IMR-90 (cell line): ENCODE results near the gene TYR. TPM values are rescaled to one million over a fixed set of nuclear protein-coding genes. Genes with fewer than 3 reads are reported as not detected.
"Not testable (repeated sequence)": the region's sequence is repeated elsewhere in the genome, so short reads cannot be mapped to it uniquely, and the experiment has no call there.

ENCODE experiments used
- ATAC-seq: fragments of 200-7000 bp; cut with Tn5 transposase; 2 replicates; pipeline ENCODE4 v1.9.1; 2020; ENCODE audit warnings: low read depth, mild to moderate bottlenecking, moderate library complexity
- BruUV-seq: library from RNA; stranded (reverse); fragments of 400-500 nt; replicated peaks from 2 replicates; lab custom pipeline; 2021; lab: Mats Ljungman, UMichigan
- CTCF ChIA-PET: fragments of 300-600 bp; formaldehyde crosslinking; extraction: SDS; loops from one replicate; lab custom pipeline; 2021; ENCODE audit warnings: antibody characterized with exemption; lab: Yijun Ruan, JAX
- POLR2A ChIA-PET: fragments of 300-600 bp; sonication (Branson Sonifier 250); formaldehyde crosslinking; loops from one replicate; lab custom pipeline; 2022; ENCODE audit warnings: antibody characterized with exemption; ENCODE audit not compliant: unreplicated experiment; lab: Charles Lee
- DNase-seq: peaks from one replicate; pipeline ENCODE4 v3.0.0; 2013
- H2AFZ ChIP-seq: replicated peaks from 2 replicates; pipeline ENCODE3; 2013; ENCODE audit warnings: low read length, mild to moderate bottlenecking; ENCODE audit not compliant: poor library complexity
- H2AK5ac ChIP-seq: 2 replicates; pipeline ENCODE4 v1.6.1; 2013; ENCODE audit warnings: low read depth, low read length, inconsistent platforms
- H2AK9ac ChIP-seq: replicated peaks from 2 replicates; pipeline ENCODE3; 2013; ENCODE audit warnings: mild to moderate bottlenecking, low read depth, low read length, moderate library complexity; ENCODE audit not compliant: poor library complexity
- H2BK120ac ChIP-seq: 2 replicates; pipeline ENCODE4 v1.6.1; 2013; ENCODE audit warnings: low read depth, low read length, inconsistent platforms
- H2BK15ac ChIP-seq: 3 replicates; pipeline ENCODE4 v1.6.1; 2013; ENCODE audit warnings: low read depth, low read length, inconsistent platforms
- H2BK20ac ChIP-seq: 2 replicates; pipeline ENCODE4 v1.6.1; 2013; ENCODE audit warnings: low read depth, mild to moderate bottlenecking, inconsistent platforms, low read length, moderate library complexity
- H2BK5ac ChIP-seq: 2 replicates; pipeline ENCODE4 v1.6.1; 2013; ENCODE audit warnings: mild to moderate bottlenecking, low read depth, low read length, inconsistent platforms; ENCODE audit not compliant: poor library complexity, severe bottlenecking
- H3K14ac ChIP-seq: replicated peaks from 2 replicates; pipeline ENCODE4 v1.6.1; 2013; ENCODE audit warnings: low read depth, low read length, inconsistent platforms
- H3K18ac ChIP-seq: 2 replicates; pipeline ENCODE4 v1.6.1; 2013; ENCODE audit warnings: low read depth, low read length, control low read depth
- H3K23ac ChIP-seq: 2 replicates; pipeline ENCODE4 v1.6.1; 2013; ENCODE audit warnings: low read depth, low read length, inconsistent platforms
- H3K27ac ChIP-seq: 2 replicates; pipeline ENCODE4 v1.5.1; 2013; ENCODE audit warnings: mild to moderate bottlenecking, control low read depth, low read length; ENCODE audit not compliant: insufficient read depth
- H3K27me3 ChIP-seq: 2 replicates; pipeline ENCODE4 v1.6.1; 2013; ENCODE audit warnings: low read length; ENCODE audit not compliant: control insufficient read depth, insufficient read depth
- H3K36me3 ChIP-seq: 2 replicates; pipeline ENCODE4 v1.6.1; 2013; ENCODE audit warnings: low read length, mixed read lengths; ENCODE audit not compliant: control insufficient read depth, insufficient read depth
- H3K4ac ChIP-seq: 2 replicates; pipeline ENCODE4 v1.6.1; 2013; ENCODE audit warnings: low read depth, low read length, inconsistent platforms
- H3K4me1 ChIP-seq: 2 replicates; pipeline ENCODE4 v1.6.1; 2013; ENCODE audit warnings: low read length, mixed read lengths; ENCODE audit not compliant: control insufficient read depth, insufficient read depth
- H3K4me2 ChIP-seq: 2 replicates; pipeline ENCODE4 v1.6.1; 2013; ENCODE audit warnings: low read depth, mild to moderate bottlenecking, control low read depth, low read length, moderate library complexity
- H3K4me3 ChIP-seq: 2 replicates; pipeline ENCODE4 v1.5.1; 2013; ENCODE audit warnings: low read depth, mild to moderate bottlenecking, control low read depth, low read length, moderate library complexity; ENCODE audit not compliant: insufficient read depth
- H3K56ac ChIP-seq: 2 replicates; pipeline ENCODE4 v1.6.1; 2013; ENCODE audit warnings: low read length, inconsistent platforms; ENCODE audit not compliant: insufficient read depth; ENCODE audit errors: extremely low read depth
- H3K79me1 ChIP-seq, 2 experiments: 2 replicates each; pipeline ENCODE4 v1.6.1; 2013; ENCODE audit warnings: low read length in 2 of 2, inconsistent platforms in 1 of 2, low read depth in 1 of 2
- H3K9ac ChIP-seq: 2 replicates; pipeline ENCODE4 v1.6.1; 2013; ENCODE audit warnings: low read depth, low read length, control low read depth
- H3K9me1 ChIP-seq: 2 replicates; pipeline ENCODE4 v1.6.1; 2013; ENCODE audit warnings: low read length, inconsistent platforms; ENCODE audit not compliant: insufficient read depth
- H3K9me3 ChIP-seq: 2 replicates; pipeline ENCODE4 v1.6.1; 2013; ENCODE audit warnings: low read length; ENCODE audit not compliant: control insufficient read depth, insufficient read depth
- H4K20me1 ChIP-seq: 2 replicates; pipeline ENCODE4 v1.6.1; 2013; ENCODE audit warnings: low read length, inconsistent platforms; ENCODE audit not compliant: insufficient read depth
- H4K5ac ChIP-seq: 2 replicates; pipeline ENCODE4 v1.6.1; 2013; ENCODE audit warnings: mild to moderate bottlenecking, low read depth, low read length, control low read depth
- H4K8ac ChIP-seq, 2 experiments: 2 replicates each; pipeline ENCODE4 v1.6.1; 2013; ENCODE audit warnings: low read depth in 2 of 2, low read length in 2 of 2, control low read depth in 1 of 2, inconsistent platforms in 1 of 2
- H4K91ac ChIP-seq: 2 replicates; pipeline ENCODE4 v1.6.1; 2013; ENCODE audit warnings: low read depth, low read length, inconsistent platforms; ENCODE audit not compliant: insufficient read depth
- WGBS, 2 experiments: methylation state at CpG; one replicate each; pipeline versions ENCODE4 v1.1.5 to v1.1.7; 2013; ENCODE audit warnings: missing lambda C conversion rate in 2 of 2; ENCODE audit not compliant: insufficient read length in 1 of 2; ENCODE audit errors: extremely low coverage in 2 of 2; 5-methylcytosine and 5-hydroxymethylcytosine counted together
- dilution Hi-C: fragments of 300-500 bp; cut with HindIII; formaldehyde crosslinking; loops from one replicate; pipeline ENCODE4 v1.14.3; 2018; ENCODE audit warnings: low sequenced_read_pairs; ENCODE audit not compliant: unreplicated experiment
- in situ Hi-C: fragments of 300-500 bp; cut with MboI; formaldehyde crosslinking; loops from 3 replicates; pipeline ENCODE4 v1.14.3; 2019; ENCODE audit warnings: low sequenced_read_pairs, inconsistent platforms, mixed read lengths
- intact Hi-C: fragments of 100-400 bp; cut with micrococcal nuclease; formaldehyde crosslinking; loops from 2 replicates; pipeline ENCODE4 v1.10.0; 2022
- polyA plus RNA-seq, 3 experiments: library from polyadenylated mRNA; depleted of rRNA; stranded (reverse); fragments of >200 nt; gene quantifications; 2 replicates each; pipeline ENCODE4 v1.2.3, GENCODE V29; 2012; ENCODE audit warnings: low replicate concordance in 1 of 3
- total RNA-seq: library from RNA; depleted of rRNA; stranded (reverse); fragments of >200 nt; gene quantifications from 2 replicates; pipeline ENCODE4 v1.2.3, GENCODE V29; 2012

Gene TYR
- total and polyA plus RNA-seq, 2 of the 4 experiments (the other 2 are of a cell fraction), result not detected

GRCh38 chr11:89310607-89311006, 132.9 kb downstream of the TYR start:
- H2BK20ac ChIP-seq, H4K91ac ChIP-seq, H3K79me1 ChIP-seq, H3K14ac ChIP-seq, intact Hi-C loops, H3K27ac ChIP-seq, in situ Hi-C loops, H3K9ac ChIP-seq, H3K23ac ChIP-seq, H3K36me3 ChIP-seq, H3K4me1 ChIP-seq, ATAC-seq, H3K18ac ChIP-seq, H4K5ac ChIP-seq, H2AK9ac ChIP-seq, H2BK5ac ChIP-seq, H4K8ac ChIP-seq, H2BK15ac ChIP-seq, POLR2A ChIA-PET, BruUV-seq, H2AFZ ChIP-seq, H3K56ac ChIP-seq, H3K27me3 ChIP-seq, H3K9me1 ChIP-seq, dilution Hi-C loops, H3K4ac ChIP-seq, H2BK120ac ChIP-seq, H4K20me1 ChIP-seq, DNase-seq, H3K4me2 ChIP-seq, H3K4me3 ChIP-seq, CTCF ChIA-PET, H2AK5ac ChIP-seq, H3K9me3 ChIP-seq: not testable (repeated sequence)
- no CpG with 5 or more reads among the region's 3 CpGs for WGBS, 2 experiments
